IPS-18a (cell line): ENCODE data around the gene FUOM.
"Not testable (repeated sequence)": the region's sequence is repeated elsewhere in the genome, so short reads cannot be mapped to it uniquely, and the experiment has no call there.

ENCODE experiments used
- H3K27ac ChIP-seq: one replicate; pipeline ENCODE4 v1.5.1; 2013; ENCODE audit warnings: low read length
- H3K27me3 ChIP-seq: one replicate; pipeline ENCODE4 v1.6.1; 2013; ENCODE audit warnings: mild to moderate bottlenecking, low read length; ENCODE audit not compliant: control insufficient read depth, insufficient read depth
- H3K36me3 ChIP-seq: one replicate; pipeline ENCODE4 v1.6.1; 2013; ENCODE audit warnings: low read depth, low read length; ENCODE audit not compliant: control insufficient read depth
- H3K4me1 ChIP-seq: one replicate; pipeline ENCODE4 v1.6.1; 2013; ENCODE audit warnings: low read depth, low read length; ENCODE audit not compliant: control insufficient read depth
- H3K4me3 ChIP-seq: one replicate; pipeline ENCODE4 v1.5.1; 2013; ENCODE audit warnings: low read length
- H3K9ac ChIP-seq: one replicate; pipeline ENCODE4 v1.6.1; 2013; ENCODE audit warnings: mild to moderate bottlenecking, low read length, moderate library complexity
- H3K9me3 ChIP-seq: one replicate; pipeline ENCODE4 v1.6.1; 2013; ENCODE audit warnings: low read depth, low read length; ENCODE audit not compliant: control insufficient read depth

FUOM gene

GRCh38 chr10:133385214-133385613 lies 27.4 kb upstream of the FUOM start:
- H3K27ac ChIP-seq = no peak overlapping the region
- H3K9me3 ChIP-seq = no peaks in the 10 kb centered on the region
- no peaks in the 10 kb centered on the region for H3K36me3 ChIP-seq
- peaks cover 1% of the 10 kb centered on the region for H3K27me3 ChIP-seq
- H3K4me1 ChIP-seq = no peaks in the 10 kb centered on the region
- H3K9ac ChIP-seq = no peak overlapping the region
- H3K4me3 ChIP-seq = no peak overlapping the region

GRCh38 chr10:133384071-133384470 lies 26.3 kb upstream of the FUOM start:
- H3K4me3 ChIP-seq = no peak overlapping the region
- peaks cover 9% of the 10 kb centered on the region for H3K27me3 ChIP-seq
- H3K4me1 ChIP-seq = no peaks in the 10 kb centered on the region
- no peaks in the 10 kb centered on the region for H3K36me3 ChIP-seq
- H3K9ac ChIP-seq = no peak overlapping the region
- no peaks in the 10 kb centered on the region for H3K9me3 ChIP-seq
- no peak overlapping the region for H3K27ac ChIP-seq

DNA sequence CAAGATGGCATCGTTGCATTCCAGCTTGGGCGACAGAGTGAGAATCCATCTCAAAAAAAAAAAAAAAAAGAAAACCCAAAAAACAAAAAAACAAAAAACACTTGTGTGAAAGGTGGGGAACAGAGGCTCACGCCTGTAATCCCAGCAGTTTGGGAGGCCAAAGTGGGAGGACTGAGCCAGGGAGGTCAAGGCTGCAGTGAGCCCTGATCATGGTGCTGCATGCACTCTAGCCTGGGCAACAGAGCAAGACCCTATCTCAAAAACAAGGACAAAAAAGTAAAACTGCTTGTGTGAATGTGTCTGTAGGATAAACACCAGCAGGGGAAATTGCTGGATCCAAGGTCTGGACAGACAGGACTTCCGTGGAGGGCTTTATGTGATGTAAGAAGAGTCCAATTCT lies 25.7 kb upstream of the FUOM start:
- no peak overlapping the region for H3K27ac ChIP-seq
- no peak overlapping the region for H3K9ac ChIP-seq
- no peaks in the 10 kb centered on the region for H3K36me3 ChIP-seq
- peaks cover 10% of the 10 kb centered on the region for H3K27me3 ChIP-seq
- H3K4me3 ChIP-seq = no peak overlapping the region
- H3K9me3 ChIP-seq = no peaks in the 10 kb centered on the region
- no peaks in the 10 kb centered on the region for H3K4me1 ChIP-seq

DNA sequence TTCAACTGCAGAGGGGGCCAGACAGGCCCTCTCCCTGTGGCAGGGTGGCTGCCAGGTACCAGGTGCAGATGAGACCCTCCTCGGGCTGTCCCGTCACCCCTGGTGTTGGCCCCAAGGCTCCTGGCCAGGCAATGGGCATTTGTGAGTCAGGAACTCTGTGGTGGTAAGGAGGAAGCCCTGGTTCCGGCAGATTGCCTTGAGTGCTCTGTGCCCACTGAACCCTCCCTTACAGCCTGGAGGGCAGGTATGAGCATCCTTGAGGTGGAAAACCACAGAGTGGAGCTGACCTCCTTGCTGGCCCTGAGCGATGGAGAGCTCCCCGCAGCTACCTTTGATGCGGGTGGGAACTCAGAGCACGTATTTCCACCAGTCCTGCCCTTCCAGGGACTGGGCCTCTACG lies 23.2 kb upstream of the FUOM start:
- H3K9ac ChIP-seq = no peak overlapping the region
- H3K27ac ChIP-seq = no peak overlapping the region
- H3K4me3 ChIP-seq = no peak overlapping the region
- H3K9me3 ChIP-seq = no peaks in the 10 kb centered on the region
- peaks cover 35% of the 10 kb centered on the region for H3K27me3 ChIP-seq
- H3K4me1 ChIP-seq = peaks cover 2% of the 10 kb centered on the region
- no peaks in the 10 kb centered on the region for H3K36me3 ChIP-seq

DNA sequence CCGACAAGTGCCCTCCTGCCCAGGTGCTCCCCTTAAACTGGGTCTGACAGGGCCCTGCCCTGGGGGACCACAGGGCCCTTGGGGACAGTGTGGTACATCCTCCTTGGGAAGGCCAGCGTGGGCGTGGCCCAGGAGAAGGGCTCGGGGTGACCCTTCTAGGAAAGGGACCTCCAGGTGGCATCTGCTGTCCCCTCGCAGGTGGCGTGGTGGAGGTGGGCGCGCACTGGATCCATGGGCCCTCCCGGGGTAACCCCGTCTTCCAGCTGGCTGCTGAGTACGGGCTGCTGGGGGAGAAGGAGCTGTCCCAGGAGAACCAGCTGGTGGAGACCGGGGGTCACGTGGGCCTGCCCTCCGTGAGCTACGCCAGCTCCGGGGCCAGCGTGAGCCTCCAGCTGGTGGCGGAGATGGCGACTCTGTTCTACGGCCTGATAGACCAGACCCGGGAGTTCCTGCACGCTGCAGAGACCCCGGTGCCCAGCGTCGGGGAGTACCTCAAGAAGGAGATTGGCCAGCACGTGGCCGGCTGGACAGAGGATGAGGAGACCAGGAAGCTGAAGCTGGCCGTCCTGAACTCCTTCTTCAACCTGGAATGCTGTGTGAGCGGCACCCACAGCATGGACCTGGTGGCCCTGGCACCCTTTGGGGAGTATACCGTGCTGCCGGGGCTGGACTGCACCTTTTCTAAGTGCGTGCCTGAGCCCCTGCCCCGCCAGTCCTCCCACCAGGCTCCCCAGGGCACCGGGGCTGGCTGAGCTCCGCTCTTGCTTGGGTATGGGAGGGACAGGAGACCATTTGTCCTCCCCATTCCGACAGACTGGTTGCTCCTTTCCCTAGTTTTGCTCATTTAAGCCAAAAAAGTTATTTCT lies 22.2 kb upstream of the FUOM start:
- H3K27me3 ChIP-seq = peaks cover 45% of the 10 kb centered on the region
- peak overlapping the region; percentile 58 for H3K4me3 ChIP-seq
- no peaks in the 10 kb centered on the region for H3K36me3 ChIP-seq
- peaks cover 2% of the 10 kb centered on the region for H3K4me1 ChIP-seq
- no peak overlapping the region for H3K9ac ChIP-seq
- H3K27ac ChIP-seq = no peak overlapping the region
- H3K9me3 ChIP-seq = no peaks in the 10 kb centered on the region

DNA sequence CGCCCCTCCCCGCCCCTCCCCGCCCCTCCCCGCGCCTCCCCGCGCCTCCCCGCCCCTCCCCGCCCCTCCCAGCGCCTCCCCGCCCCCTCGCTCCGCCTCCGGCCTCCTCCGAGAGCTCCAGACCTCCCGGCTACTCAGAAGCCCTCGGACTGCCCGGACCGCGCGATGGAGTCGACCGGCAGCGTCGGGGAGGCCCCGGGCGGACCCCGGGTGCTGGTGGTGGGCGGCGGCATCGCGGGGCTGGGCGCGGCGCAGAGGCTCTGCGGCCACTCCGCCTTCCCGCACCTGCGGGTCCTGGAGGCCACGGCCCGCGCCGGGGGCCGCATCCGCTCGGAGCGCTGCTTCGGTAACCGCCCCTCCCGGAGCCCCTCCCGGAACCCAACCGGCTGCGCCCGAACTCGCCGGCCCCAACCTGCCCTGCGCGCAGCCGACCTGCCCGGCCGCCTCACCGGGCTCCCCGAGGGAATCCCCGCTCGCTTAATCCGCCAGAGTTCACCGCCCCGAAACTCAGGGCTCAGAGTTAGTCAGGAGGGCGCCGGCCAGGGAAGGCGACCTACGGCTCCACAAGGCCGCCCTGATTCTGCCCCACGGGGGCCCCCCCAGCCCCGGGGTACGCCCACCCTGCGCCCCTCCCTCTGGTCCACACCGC lies 21.5 kb upstream of the FUOM start, which contains the start of gene PAOX:
Gene PAOX (plus strand): TSS at position 111 of the 649 bp plus-strand sequence. CDS start 55 bp downstream, at position 166.
- peak within 1 kb of the TSS; percentile 75 for H3K4me3 ChIP-seq
- peaks cover 2% of the 10 kb centered on the region for H3K4me1 ChIP-seq
- H3K27ac ChIP-seq = no peak within 1 kb of the TSS
- no peak within 1 kb of the TSS for H3K9ac ChIP-seq
- peaks cover 52% of the 10 kb centered on the region for H3K27me3 ChIP-seq
- H3K36me3 ChIP-seq = no peaks in the 10 kb centered on the region
- no peaks in the 10 kb centered on the region for H3K9me3 ChIP-seq

DNA sequence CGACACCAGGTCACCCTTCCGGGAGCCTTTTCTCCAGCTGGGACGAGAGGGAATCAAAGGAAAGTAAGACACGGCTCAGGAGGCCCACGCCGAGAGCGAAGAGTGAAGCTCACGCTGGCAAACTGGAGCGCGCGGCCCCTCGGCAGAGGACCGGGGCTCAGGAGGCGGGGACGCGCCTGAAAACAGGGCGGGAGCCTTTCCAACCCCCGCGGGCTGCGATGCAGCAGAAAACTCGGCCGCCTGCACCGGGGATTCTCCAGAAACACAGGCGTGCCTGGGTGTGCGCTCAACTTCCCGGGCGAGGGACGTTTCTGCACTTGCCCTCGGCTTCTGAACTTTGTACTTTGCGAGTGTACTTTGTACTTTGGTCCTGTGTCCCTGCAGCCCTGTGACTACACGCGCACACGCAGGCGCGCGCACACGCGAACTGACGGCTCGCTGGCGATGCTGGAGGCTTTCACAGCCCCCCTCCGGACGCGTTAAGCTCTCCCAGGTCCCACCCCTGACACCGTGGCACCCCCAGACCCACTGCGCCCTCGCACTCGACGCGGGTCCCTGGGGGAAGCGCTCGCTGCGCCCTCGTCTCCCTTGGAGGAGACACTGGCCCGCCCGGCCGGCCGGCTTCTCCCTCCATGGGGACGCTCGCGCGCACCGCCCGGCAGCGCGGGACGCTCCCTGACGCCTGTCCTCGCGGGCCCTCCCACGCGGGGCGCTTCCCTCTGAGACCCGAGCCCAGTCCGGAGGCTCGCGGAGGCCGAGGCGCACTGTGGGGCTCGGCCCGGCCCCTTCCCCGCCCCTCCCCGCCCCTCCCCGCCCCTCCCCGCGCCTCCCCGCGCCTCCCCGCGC lies 20.7 kb upstream of the FUOM start:
- H3K4me3 ChIP-seq = peak overlapping the region; percentile 75
- H3K27ac ChIP-seq = no peak overlapping the region
- H3K27me3 ChIP-seq = peaks cover 57% of the 10 kb centered on the region
- H3K9ac ChIP-seq = no peak overlapping the region
- no peaks in the 10 kb centered on the region for H3K9me3 ChIP-seq
- H3K4me1 ChIP-seq = peaks cover 2% of the 10 kb centered on the region
- no peaks in the 10 kb centered on the region for H3K36me3 ChIP-seq

GRCh38 chr10:133377818-133378250 lies 20.0 kb upstream of the FUOM start:
- Histone ChIP-seq H3K9me3 (no peaks in the 10 kb centered on the region), H3K4me1 (peaks cover 2% of the 10 kb centered on the region), H3K4me3 (peak overlapping the region; percentile 75), H3K36me3 (no peaks in the 10 kb centered on the region), H3K27ac (no peak overlapping the region), H3K27me3 (peaks cover 57% of the 10 kb centered on the region), H3K9ac (no peak overlapping the region)

GRCh38 chr10:133377025-133377817 lies 19.4 kb upstream of the FUOM start:
- peaks cover 2% of the 10 kb centered on the region for H3K4me1 ChIP-seq
- no peak overlapping the region for H3K27ac ChIP-seq
- no peak overlapping the region for H3K9ac ChIP-seq
- H3K9me3 ChIP-seq = no peaks in the 10 kb centered on the region
- H3K27me3 ChIP-seq = peaks cover 57% of the 10 kb centered on the region
- H3K36me3 ChIP-seq = no peaks in the 10 kb centered on the region
- H3K4me3 ChIP-seq = no peak overlapping the region

DNA sequence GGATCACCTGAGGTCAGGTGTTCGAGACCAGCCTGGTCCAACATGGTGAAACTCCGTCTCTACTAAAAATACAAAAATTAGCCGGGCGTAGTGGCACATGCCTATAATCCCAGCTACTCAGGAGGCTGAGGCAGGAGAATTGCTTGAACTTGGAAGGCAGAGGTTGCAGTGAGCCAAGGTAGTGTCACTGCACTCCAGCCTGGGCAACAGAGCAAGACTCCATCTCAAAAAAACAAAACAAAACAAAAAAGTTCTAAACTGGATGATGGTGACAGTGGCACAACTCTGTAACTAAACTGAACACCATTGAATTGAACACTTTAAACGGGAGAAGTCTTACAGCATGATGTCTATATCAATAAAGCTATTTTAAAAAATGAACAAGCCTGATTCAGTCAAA lies 18.4 kb upstream of the FUOM start:
- H3K9ac ChIP-seq, H3K4me1 ChIP-seq, H3K36me3 ChIP-seq, H3K9me3 ChIP-seq, H3K27ac ChIP-seq, H3K4me3 ChIP-seq: not testable (repeated sequence)
- peaks cover 57% of the 10 kb centered on the region for H3K27me3 ChIP-seq
